ENCODE measurements around the gene MAPK8IP2.

- TF ChIP-seq POLR2A (IDR thresholded peaks at IDR 0.05; ENCODE audit: low read depth, low read length) (no peak), SREBF2 (IDR thresholded peaks at IDR 0.05; ENCODE audit: low read length) (no peak)
These were observed 3.8 kb downstream of the MAPK8IP2 start for GRCh38 chr22:50604256-50605001.
